ENCODE results near the gene SYNRG. TPM values are rescaled to one million over a fixed set of nuclear protein-coding genes. Genes with fewer than 3 reads are reported as not detected.

Gene SYNRG
- total and polyA plus RNA-seq, 9 donors, result 10.9 to 40.0 (median 31.1) TPM

- H3K36me3 ChIP-seq, result no peaks in the 10 kb centered on the region
- DNase-seq, result no peak
- no peak overlapping the region for H3K27ac ChIP-seq
- TF ChIP-seq EP300 (IDR thresholded peaks at IDR 0.05) (no peak), CTCF (IDR thresholded peaks at IDR 0.05) (no peak), POLR2A (IDR thresholded peaks at IDR 0.05) (no peak)
- H3K4me3 ChIP-seq, result no peak overlapping the region
- H3K4me1 ChIP-seq (ENCODE audit: insufficient read depth), result no peaks in the 10 kb centered on the region
- intact Hi-C loops (cut with DNase I), result no loop called here
- no peaks in the 10 kb centered on the region for H3K9me3 ChIP-seq
- 85 to 90% (median 88%) methylated on average over 10 of the region's 10 CpGs for WGBS, 3 donors
- H3K27me3 ChIP-seq, result no peaks in the 10 kb centered on the region
Measured at GRCh38 chr17:37502009-37502936, 106.9 kb downstream of the SYNRG start.

GRCh38 chr17:37500378-37500777 lies 108.8 kb downstream of the SYNRG start:
- intact Hi-C loops (cut with DNase I), result no loop called here
- no peak for DNase-seq
- H3K27me3 ChIP-seq, result no peaks in the 10 kb centered on the region
- no peaks in the 10 kb centered on the region for H3K36me3 ChIP-seq
- TF ChIP-seq CTCF (IDR thresholded peaks at IDR 0.05), result no peak
- TF ChIP-seq POLR2A (IDR thresholded peaks at IDR 0.05), result no peak
- TF ChIP-seq EP300 (IDR thresholded peaks at IDR 0.05), result no peak
- no peaks in the 10 kb centered on the region for H3K4me1 ChIP-seq (ENCODE audit: insufficient read depth)
- no peaks in the 10 kb centered on the region for H3K9me3 ChIP-seq
- no peak overlapping the region for H3K27ac ChIP-seq
- no peak overlapping the region for H3K4me3 ChIP-seq

GRCh38 chr17:37494971-37495370 lies 114.2 kb downstream of the SYNRG start:
- 80 to 86% (median 81%) methylated on average over 8 of the region's 8 CpGs for WGBS, 3 donors
- Histone ChIP-seq H3K4me1 (ENCODE audit: insufficient read depth) (no peaks in the 10 kb centered on the region), H3K36me3 (no peaks in the 10 kb centered on the region), H3K9me3 (no peaks in the 10 kb centered on the region), H3K27me3 (no peaks in the 10 kb centered on the region), H3K4me3 (no peak overlapping the region), H3K27ac (no peak overlapping the region)
- intact Hi-C loops (cut with DNase I), result no loop called here
- DNase-seq, result no peak
- TF ChIP-seq EP300 (IDR thresholded peaks at IDR 0.05) (no peak), CTCF (IDR thresholded peaks at IDR 0.05) (no peak), POLR2A (IDR thresholded peaks at IDR 0.05) (no peak)

- H3K27ac ChIP-seq, result no peak overlapping the region
- WGBS, 3 donors, result 55 to 63% (median 56%) methylated on average over 3 of the region's 3 CpGs
- no peaks in the 10 kb centered on the region for H3K36me3 ChIP-seq
- TF ChIP-seq POLR2A (IDR thresholded peaks at IDR 0.05) (no peak), CTCF (IDR thresholded peaks at IDR 0.05) (no peak), EP300 (IDR thresholded peaks at IDR 0.05) (no peak)
- no peak for DNase-seq
- H3K4me3 ChIP-seq, result no peak overlapping the region
- intact Hi-C loops (cut with DNase I), result no loop called here
- H3K9me3 ChIP-seq, result no peaks in the 10 kb centered on the region
- no peaks in the 10 kb centered on the region for H3K27me3 ChIP-seq
- no peaks in the 10 kb centered on the region for H3K4me1 ChIP-seq (ENCODE audit: insufficient read depth)
Measured at GRCh38 chr17:37494401-37494831, 114.8 kb downstream of the SYNRG start.
